ENCODE measurements around the gene INCENP.

DNA sequence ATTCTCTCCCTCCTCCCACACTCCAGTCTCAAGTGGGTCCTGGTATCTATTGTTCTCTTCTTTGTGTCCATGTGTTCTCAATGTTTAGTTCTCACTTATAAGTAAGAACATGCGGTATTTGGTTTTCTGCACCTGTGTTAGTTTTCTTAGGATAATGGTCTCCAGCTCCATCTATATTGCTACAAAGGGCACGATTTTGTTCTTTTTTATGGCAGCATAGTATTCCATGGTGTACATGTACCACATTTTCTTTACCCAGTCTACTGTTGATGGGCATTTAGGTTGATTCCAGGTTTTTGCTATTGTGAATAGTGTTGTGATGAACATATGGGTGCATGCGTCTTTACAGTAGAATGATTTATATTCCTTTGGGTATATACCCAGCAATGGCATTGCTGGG is 4.2 kb upstream of the INCENP start:
- no peak for TF ChIP-seq KLF9 (tag by site-specific recombination; IDR thresholded peaks at IDR 0.05; ENCODE audit: low read depth)
- TF ChIP-seq TCF7L2 (IDR thresholded peaks at IDR 0.05; ENCODE audit: borderline replicate concordance, low read depth, low read length) = no peak
- TF ChIP-seq, protein P1, sequence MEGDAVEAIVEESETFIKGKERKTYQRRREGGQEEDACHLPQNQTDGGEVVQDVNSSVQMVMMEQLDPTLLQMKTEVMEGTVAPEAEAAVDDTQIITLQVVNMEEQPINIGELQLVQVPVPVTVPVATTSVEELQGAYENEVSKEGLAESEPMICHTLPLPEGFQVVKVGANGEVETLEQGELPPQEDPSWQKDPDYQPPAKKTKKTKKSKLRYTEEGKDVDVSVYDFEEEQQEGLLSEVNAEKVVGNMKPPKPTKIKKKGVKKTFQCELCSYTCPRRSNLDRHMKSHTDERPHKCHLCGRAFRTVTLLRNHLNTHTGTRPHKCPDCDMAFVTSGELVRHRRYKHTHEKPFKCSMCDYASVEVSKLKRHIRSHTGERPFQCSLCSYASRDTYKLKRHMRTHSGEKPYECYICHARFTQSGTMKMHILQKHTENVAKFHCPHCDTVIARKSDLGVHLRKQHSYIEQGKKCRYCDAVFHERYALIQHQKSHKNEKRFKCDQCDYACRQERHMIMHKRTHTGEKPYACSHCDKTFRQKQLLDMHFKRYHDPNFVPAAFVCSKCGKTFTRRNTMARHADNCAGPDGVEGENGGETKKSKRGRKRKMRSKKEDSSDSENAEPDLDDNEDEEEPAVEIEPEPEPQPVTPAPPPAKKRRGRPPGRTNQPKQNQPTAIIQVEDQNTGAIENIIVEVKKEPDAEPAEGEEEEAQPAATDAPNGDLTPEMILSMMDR (tag by site-specific recombination; IDR thresholded peaks at IDR 0.05) = no peak
- TF ChIP-seq, protein P2, sequence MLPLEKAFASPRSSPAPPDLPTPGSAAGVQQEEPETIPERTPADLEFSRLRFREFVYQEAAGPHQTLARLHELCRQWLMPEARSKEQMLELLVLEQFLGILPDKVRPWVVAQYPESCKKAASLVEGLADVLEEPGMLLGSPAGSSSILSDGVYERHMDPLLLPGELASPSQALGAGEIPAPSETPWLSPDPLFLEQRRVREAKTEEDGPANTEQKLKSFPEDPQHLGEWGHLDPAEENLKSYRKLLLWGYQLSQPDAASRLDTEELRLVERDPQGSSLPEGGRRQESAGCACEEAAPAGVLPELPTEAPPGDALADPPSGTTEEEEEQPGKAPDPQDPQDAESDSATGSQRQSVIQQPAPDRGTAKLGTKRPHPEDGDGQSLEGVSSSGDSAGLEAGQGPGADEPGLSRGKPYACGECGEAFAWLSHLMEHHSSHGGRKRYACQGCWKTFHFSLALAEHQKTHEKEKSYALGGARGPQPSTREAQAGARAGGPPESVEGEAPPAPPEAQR (tag by site-specific recombination; IDR thresholded peaks at IDR 0.05) = no peak
- TF ChIP-seq ZNF174 (tag by site-specific recombination; IDR thresholded peaks at IDR 0.05) = no peak
- TF ChIP-seq ZNF654 (tag by site-specific recombination; IDR thresholded peaks at IDR 0.05; ENCODE audit: low read depth) = no peak
- TF ChIP-seq MEIS1 (CRISPR knock-in tag; IDR thresholded peaks at IDR 0.05; ENCODE audit: borderline replicate concordance) = no peak
- TF ChIP-seq ZNF37A (tag by site-specific recombination; IDR thresholded peaks at IDR 0.05) = no peak
